ENCODE measurements around the gene CAV1.

- no peak for TF ChIP-seq TAF1 (CRISPR knock-in tag; IDR thresholded peaks at IDR 0.05)
- no peak for TF ChIP-seq EP300 (IDR thresholded peaks at IDR 0.05; ENCODE audit: low read depth in 2 of 2, low read length in 2 of 2)
- TF ChIP-seq EP300 (CRISPR knock-in tag; IDR thresholded peaks at IDR 0.05; ENCODE audit: borderline replicate concordance): no peak
- TF ChIP-seq POLR2A (IDR thresholded peaks at IDR 0.05; ENCODE audit: insufficient read depth in 1 of 2, low read depth in 2 of 2, low read length in 2 of 2): no peak
- TF ChIP-seq YY1 (IDR thresholded peaks at IDR 0.05; ENCODE audit: insufficient read depth, insufficient replicate concordance, low read depth, low read length): no peak
- no peak for TF ChIP-seq CTCF (CRISPR knock-in tag; IDR thresholded peaks at IDR 0.05)
- TF ChIP-seq MAZ (IDR thresholded peaks at IDR 0.05; ENCODE audit: borderline replicate concordance, low read depth, low read length): no peak
- TF ChIP-seq MAZ (CRISPR knock-in tag; IDR thresholded peaks at IDR 0.05; ENCODE audit: low read depth): no peak
- TF ChIP-seq MLX (CRISPR knock-in tag; IDR thresholded peaks at IDR 0.05): no peak
Measured at GRCh38 chr7:116574025-116574822, 49.4 kb downstream of the CAV1 start.

Measured in HepG2 (cell line).